Measurements from ENCODE around the gene CLMN.

GRCh38 chr14:95304342-95304741, 15.4 kb downstream of the CLMN start:
- TF ChIP-seq CTCF (conservative IDR thresholded peaks at IDR 0.05; ENCODE audit: low read depth, low read length), result no peak
- no peak for TF ChIP-seq EZH2 (IDR thresholded peaks at IDR 0.05; ENCODE audit: borderline replicate concordance, low read depth, low read length, poor library complexity, severe bottlenecking)
